ENCODE measurements around the gene HSD3B7. TPM values are rescaled to one million over a fixed set of nuclear protein-coding genes. Genes with fewer than 3 reads are reported as not detected.

The HSD3B7 gene
- total RNA-seq, 2 donors from 2014 or later, result 2.4 to 4.7 TPM

GRCh38 chr16:30963925-30964511, 21.0 kb upstream of the HSD3B7 start:
- Mint-ChIP-seq H3K4me1 (ENCODE audit: low read depth) (peaks cover 20% of the 10 kb centered on the region), H3K36me3 (ENCODE audit: insufficient read depth in 2 of 2) (peaks cover 16 to 53% of the 10 kb centered on the region in 2 donors), H3K27me3 (ENCODE audit: low read depth) (no peaks in the 10 kb centered on the region), H3K27ac (no peak overlapping the region), H3K9me3 (no peaks in the 10 kb centered on the region), H3K4me3 (no peak overlapping the region)
- DNase-seq, result no peak
- ATAC-seq (replicated peaks in 1 of 2), result no peak

GRCh38 chr16:30964574-30965226, 20.3 kb upstream of the HSD3B7 start:
- DNase-seq, result no peak
- no peaks in the 10 kb centered on the region for H3K27me3 Mint-ChIP-seq (ENCODE audit: low read depth)
- peaks cover 13% of the 10 kb centered on the region for H3K4me1 Mint-ChIP-seq (ENCODE audit: low read depth)
- peaks cover 18 to 48% of the 10 kb centered on the region in 2 donors for H3K36me3 Mint-ChIP-seq (ENCODE audit: insufficient read depth in 2 of 2)
- no peak overlapping the region for H3K27ac Mint-ChIP-seq
- ATAC-seq (replicated peaks in 1 of 2), result no peak
- H3K4me3 Mint-ChIP-seq, result no peak overlapping the region
- H3K9me3 Mint-ChIP-seq, result no peaks in the 10 kb centered on the region

- no peak for ATAC-seq (replicated peaks in 1 of 2)
- Mint-ChIP-seq H3K27ac (no peak overlapping the region), H3K4me1 (ENCODE audit: low read depth) (peaks cover 6% of the 10 kb centered on the region), H3K27me3 (ENCODE audit: low read depth) (no peaks in the 10 kb centered on the region), H3K4me3 (no peak overlapping the region), H3K9me3 (no peaks in the 10 kb centered on the region), H3K36me3 (ENCODE audit: insufficient read depth in 2 of 2) (peaks cover 13 to 43% of the 10 kb centered on the region in 2 donors)
- DNase-seq, result no peak
Measured at GRCh38 chr16:30965436-30965835, 19.6 kb upstream of the HSD3B7 start.

- no peak overlapping the region for H3K27ac Mint-ChIP-seq
Measured at GRCh38 chr16:30966033-30966619, 18.9 kb upstream of the HSD3B7 start.

GRCh38 chr16:30967795-30968194, 17.2 kb upstream of the HSD3B7 start:
- no peak for DNase-seq

More at GRCh38 chr16:30966033-30966619, 18.9 kb upstream of the HSD3B7 start:
- DNase-seq, result no peak
- peaks cover 6% of the 10 kb centered on the region for H3K4me1 Mint-ChIP-seq (ENCODE audit: low read depth)
- peaks cover 14 to 43% of the 10 kb centered on the region in 2 donors for H3K36me3 Mint-ChIP-seq (ENCODE audit: insufficient read depth in 2 of 2)
- no peak for ATAC-seq (replicated peaks in 1 of 2)
- no peak overlapping the region for H3K4me3 Mint-ChIP-seq
- no peaks in the 10 kb centered on the region for H3K27me3 Mint-ChIP-seq (ENCODE audit: low read depth)
- H3K9me3 Mint-ChIP-seq, result no peaks in the 10 kb centered on the region

GRCh38 chr16:30969246-30969842, 15.7 kb upstream of the HSD3B7 start:
- no peaks in the 10 kb centered on the region for H3K9me3 Mint-ChIP-seq
- DNase-seq (no peak), ATAC-seq (replicated peaks in 1 of 2) (no peak)
- no peak overlapping the region for H3K4me3 Mint-ChIP-seq
- H3K27me3 Mint-ChIP-seq (ENCODE audit: low read depth), result no peaks in the 10 kb centered on the region
- H3K27ac Mint-ChIP-seq, result no peak overlapping the region
- no peaks in the 10 kb centered on the region for H3K4me1 Mint-ChIP-seq (ENCODE audit: low read depth)
- peaks cover 17 to 47% of the 10 kb centered on the region in 2 donors for H3K36me3 Mint-ChIP-seq (ENCODE audit: insufficient read depth in 2 of 2)

More at GRCh38 chr16:30967795-30968194, 17.2 kb upstream of the HSD3B7 start:
- Mint-ChIP-seq H3K4me1 (ENCODE audit: low read depth) (peaks cover 6% of the 10 kb centered on the region), H3K36me3 (ENCODE audit: insufficient read depth in 2 of 2) (peaks cover 16 to 47% of the 10 kb centered on the region in 2 donors), H3K4me3 (no peak overlapping the region), H3K9me3 (no peaks in the 10 kb centered on the region), H3K27me3 (ENCODE audit: low read depth) (no peaks in the 10 kb centered on the region), H3K27ac (no peak overlapping the region)
- ATAC-seq (replicated peaks in 1 of 2), result no peak

- Mint-ChIP-seq H3K4me1 (ENCODE audit: low read depth) (no peaks in the 10 kb centered on the region), H3K27me3 (ENCODE audit: low read depth) (no peaks in the 10 kb centered on the region), H3K9me3 (no peaks in the 10 kb centered on the region), H3K4me3 (no peak overlapping the region), H3K27ac (no peak overlapping the region), H3K36me3 (ENCODE audit: insufficient read depth in 2 of 2) (peaks cover 16 to 43% of the 10 kb centered on the region in 2 donors)
- DNase-seq (no peak), ATAC-seq (replicated peaks in 1 of 2) (no peak)
Measured at GRCh38 chr16:30971298-30971697, 13.7 kb upstream of the HSD3B7 start.

GRCh38 chr16:30972872-30973271, 12.1 kb upstream of the HSD3B7 start:
- Mint-ChIP-seq H3K9me3 (no peaks in the 10 kb centered on the region), H3K4me3 (no peak overlapping the region), H3K36me3 (ENCODE audit: insufficient read depth in 2 of 2) (peaks cover 18 to 39% of the 10 kb centered on the region in 2 donors), H3K4me1 (ENCODE audit: low read depth) (no peaks in the 10 kb centered on the region), H3K27ac (peak overlapping the region; percentile 23), H3K27me3 (ENCODE audit: low read depth) (no peaks in the 10 kb centered on the region)
- DNase-seq, result no peak
- ATAC-seq (replicated peaks in 1 of 2), result no peak

GRCh38 chr16:30974348-30974747, 10.7 kb upstream of the HSD3B7 start:
- H3K27me3 Mint-ChIP-seq (ENCODE audit: low read depth), result no peaks in the 10 kb centered on the region
- no peak overlapping the region for H3K4me3 Mint-ChIP-seq
- H3K9me3 Mint-ChIP-seq, result no peaks in the 10 kb centered on the region
- no peak for DNase-seq
- ATAC-seq (replicated peaks in 1 of 2), result no peak
- no peak overlapping the region for H3K27ac Mint-ChIP-seq
- H3K36me3 Mint-ChIP-seq (ENCODE audit: insufficient read depth in 2 of 2), result peaks cover 14 to 44% of the 10 kb centered on the region in 2 donors
- H3K4me1 Mint-ChIP-seq (ENCODE audit: low read depth), result no peaks in the 10 kb centered on the region

GRCh38 chr16:30976486-30976885, 8.5 kb upstream of the HSD3B7 start:
- H3K36me3 Mint-ChIP-seq (ENCODE audit: insufficient read depth in 2 of 2), result peaks cover 12 to 40% of the 10 kb centered on the region in 2 donors
- no peak for ATAC-seq (replicated peaks in 1 of 2)
- H3K4me1 Mint-ChIP-seq (ENCODE audit: low read depth), result no peaks in the 10 kb centered on the region
- H3K27me3 Mint-ChIP-seq (ENCODE audit: low read depth), result no peaks in the 10 kb centered on the region
- DNase-seq, result no peak
- H3K9me3 Mint-ChIP-seq, result no peaks in the 10 kb centered on the region
- H3K27ac Mint-ChIP-seq, result no peak overlapping the region
- no peak overlapping the region for H3K4me3 Mint-ChIP-seq

- Mint-ChIP-seq H3K27me3 (ENCODE audit: low read depth) (no peaks in the 10 kb centered on the region), H3K36me3 (ENCODE audit: insufficient read depth in 2 of 2) (peaks cover 10 to 34% of the 10 kb centered on the region in 2 donors), H3K9me3 (no peaks in the 10 kb centered on the region), H3K27ac (no peak overlapping the region), H3K4me1 (ENCODE audit: low read depth) (no peaks in the 10 kb centered on the region), H3K4me3 (no peak overlapping the region)
- ATAC-seq (replicated peaks in 1 of 2), result peak; percentile 14 to 26
- peak; percentile 26 to 38 for DNase-seq
Measured at GRCh38 chr16:30977502-30977901, 7.5 kb upstream of the HSD3B7 start.

- H3K36me3 Mint-ChIP-seq (ENCODE audit: insufficient read depth in 2 of 2), result peaks cover 3 to 19% of the 10 kb centered on the region in 2 donors
- peaks cover 2% of the 10 kb centered on the region for H3K4me1 Mint-ChIP-seq (ENCODE audit: low read depth)
- ATAC-seq (replicated peaks in 1 of 2) (no peak), DNase-seq (no peak)
- no peak overlapping the region for H3K4me3 Mint-ChIP-seq
- H3K9me3 Mint-ChIP-seq, result no peaks in the 10 kb centered on the region
- no peaks in the 10 kb centered on the region for H3K27me3 Mint-ChIP-seq (ENCODE audit: low read depth)
- H3K27ac Mint-ChIP-seq, result no peak overlapping the region
Measured at GRCh38 chr16:30979170-30980022, 5.6 kb upstream of the HSD3B7 start.

All from activated T-cell treated with anti-CD3 and anti-CD28 coated beads, Interleukin-2, amount 50 U/mL, for 72 hours (primary cell).